Measurements from ENCODE around the gene PTPRD.

- TF ChIP-seq, protein P1, sequence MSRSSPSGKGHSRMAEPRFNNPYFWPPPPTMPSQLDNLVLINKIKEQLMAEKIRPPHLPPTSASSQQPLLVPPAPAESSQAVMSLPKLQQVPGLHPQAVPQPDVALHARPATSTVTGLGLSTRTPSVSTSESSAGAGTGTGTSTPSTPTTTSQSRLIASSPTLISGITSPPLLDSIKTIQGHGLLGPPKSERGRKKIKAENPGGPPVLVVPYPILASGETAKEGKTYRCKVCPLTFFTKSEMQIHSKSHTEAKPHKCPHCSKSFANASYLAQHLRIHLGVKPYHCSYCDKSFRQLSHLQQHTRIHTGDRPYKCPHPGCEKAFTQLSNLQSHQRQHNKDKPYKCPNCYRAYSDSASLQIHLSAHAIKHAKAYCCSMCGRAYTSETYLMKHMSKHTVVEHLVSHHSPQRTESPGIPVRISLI (tag by site-specific recombination; IDR thresholded peaks at IDR 0.05) = no peak
- no peak for TF ChIP-seq CTCF (tag by site-specific recombination; IDR thresholded peaks at IDR 0.05)
- TF ChIP-seq ZNF670 (tag by site-specific recombination; IDR thresholded peaks at IDR 0.05; ENCODE audit: low read depth) = no peak
- no peak for TF ChIP-seq MYNN (tag by site-specific recombination; IDR thresholded peaks at IDR 0.05; ENCODE audit: borderline replicate concordance)
- TF ChIP-seq, protein P2, sequence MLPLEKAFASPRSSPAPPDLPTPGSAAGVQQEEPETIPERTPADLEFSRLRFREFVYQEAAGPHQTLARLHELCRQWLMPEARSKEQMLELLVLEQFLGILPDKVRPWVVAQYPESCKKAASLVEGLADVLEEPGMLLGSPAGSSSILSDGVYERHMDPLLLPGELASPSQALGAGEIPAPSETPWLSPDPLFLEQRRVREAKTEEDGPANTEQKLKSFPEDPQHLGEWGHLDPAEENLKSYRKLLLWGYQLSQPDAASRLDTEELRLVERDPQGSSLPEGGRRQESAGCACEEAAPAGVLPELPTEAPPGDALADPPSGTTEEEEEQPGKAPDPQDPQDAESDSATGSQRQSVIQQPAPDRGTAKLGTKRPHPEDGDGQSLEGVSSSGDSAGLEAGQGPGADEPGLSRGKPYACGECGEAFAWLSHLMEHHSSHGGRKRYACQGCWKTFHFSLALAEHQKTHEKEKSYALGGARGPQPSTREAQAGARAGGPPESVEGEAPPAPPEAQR (tag by site-specific recombination; IDR thresholded peaks at IDR 0.05) = no peak
Observed at GRCh38 chr9:10026443-10026984, 586.3 kb downstream of the PTPRD start.
